ENCODE results near the gene KCTD16.
A peak's percentile ranks its signal among the peaks of the same experiment; 100 is the strongest.

KCTD16 gene

GRCh38 chr5:144167998-144168397 is 2.7 kb upstream of the KCTD16 start:
- no peak for DNase-seq

- no peak for DNase-seq
These were observed 783 bp upstream of the KCTD16 start for GRCh38 chr5:144169904-144170275.

DNA sequence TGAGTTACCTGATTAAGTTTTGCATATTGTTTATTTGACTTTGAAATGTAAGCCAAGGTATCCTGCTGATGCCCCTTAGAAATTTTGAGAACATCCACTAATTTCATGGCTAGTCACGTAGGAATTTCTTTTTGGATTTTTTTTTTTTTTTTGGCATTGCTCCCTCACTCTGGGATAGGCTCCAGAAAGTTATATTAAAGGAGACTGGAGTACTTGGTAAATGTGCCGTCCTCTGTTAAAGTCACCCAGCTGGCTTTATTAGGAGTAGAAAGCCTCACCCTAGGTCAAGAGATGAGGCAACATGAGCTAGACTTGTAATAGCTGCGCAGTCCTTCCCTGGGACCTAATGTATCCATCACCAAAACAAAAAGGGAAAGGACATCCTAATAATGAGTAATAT is 3.1 kb downstream of the KCTD16 start:
- DNase-seq = no peak

DNA sequence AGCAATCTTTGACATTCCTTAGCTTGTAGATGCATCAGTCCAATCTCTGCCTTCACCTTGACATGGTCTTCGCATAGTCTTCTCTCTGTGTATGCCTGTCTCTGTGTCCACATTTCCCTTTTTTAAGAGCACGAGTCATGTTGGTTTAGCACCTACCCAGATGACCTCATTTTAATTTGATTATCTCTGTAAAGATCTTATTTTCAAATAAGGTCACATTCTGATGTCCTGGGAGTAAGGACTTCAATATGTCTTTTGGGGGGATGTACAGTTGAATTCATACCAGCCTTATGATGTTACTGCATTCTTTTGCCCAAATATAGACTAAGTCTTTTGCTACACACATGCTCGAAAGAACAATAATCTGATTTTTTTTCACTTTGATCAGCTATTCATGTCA is 6.9 kb downstream of the KCTD16 start:
- DNase-seq = no peak

GRCh38 chr5:144179226-144179625 is 8.6 kb downstream of the KCTD16 start:
- DNase-seq = no peak

- peak; percentile 39 for DNase-seq
These were observed 12.7 kb downstream of the KCTD16 start for GRCh38 chr5:144183254-144183889.

DNA sequence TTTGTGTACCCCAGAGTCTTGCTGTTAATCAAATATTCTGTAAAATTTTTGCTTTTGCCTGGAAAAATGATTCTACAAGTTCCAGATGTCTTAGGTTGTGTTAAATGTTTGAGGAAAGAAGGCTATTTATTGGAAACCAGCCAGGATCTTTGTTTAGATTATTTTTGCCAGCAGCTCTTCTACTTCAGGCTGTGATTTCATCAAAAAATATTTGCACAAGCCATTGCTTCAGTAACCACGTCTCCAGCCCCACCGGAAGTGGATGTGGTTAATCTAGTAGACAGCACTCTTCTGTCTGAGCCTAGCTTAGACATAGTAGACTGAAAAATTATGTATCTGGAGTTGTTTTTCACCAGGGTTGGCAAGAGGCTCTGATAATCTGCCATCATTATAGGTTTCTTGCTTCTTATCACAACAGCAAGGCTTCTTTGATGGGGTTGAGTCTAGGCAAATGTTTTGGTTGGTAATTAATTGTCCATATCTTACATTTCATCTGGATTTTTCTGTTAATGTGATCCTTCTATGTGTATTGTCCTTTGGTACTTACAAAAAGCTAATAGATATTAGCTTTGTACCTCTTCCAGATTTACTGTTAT is 17.1 kb downstream of the KCTD16 start:
- peak; percentile 82 for DNase-seq

GRCh38 chr5:144189800-144190429 is 19.2 kb downstream of the KCTD16 start:
- no peak for DNase-seq

DNA sequence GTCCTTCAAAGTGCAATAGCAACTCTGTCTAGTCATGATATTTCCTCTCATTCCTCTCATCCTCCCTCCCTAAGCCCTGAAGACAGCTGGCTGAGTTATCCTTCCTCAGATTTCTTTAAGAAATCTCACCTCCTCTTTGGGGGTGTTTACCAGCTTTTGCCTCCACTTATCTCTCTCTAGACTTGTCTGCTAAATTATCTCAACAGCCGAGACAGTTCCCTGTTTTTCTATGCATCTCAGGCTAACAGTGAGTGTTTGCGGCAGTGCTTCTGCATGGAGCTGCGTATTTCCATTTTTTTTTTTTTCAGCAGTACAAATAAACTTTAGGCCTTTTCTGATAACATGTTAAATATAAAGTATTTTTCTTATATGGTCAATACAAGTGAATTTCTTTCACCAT is 20.9 kb downstream of the KCTD16 start:
- DNase-seq = no peak

- peak; percentile 75 for DNase-seq
These were observed 21.3 kb downstream of the KCTD16 start for GRCh38 chr5:144191998-144192397.

GRCh38 chr5:144192661-144193060 is 22.0 kb downstream of the KCTD16 start:
- no peak for DNase-seq

- DNase-seq = no peak
These were observed 23.5 kb downstream of the KCTD16 start for GRCh38 chr5:144194144-144194543.

GRCh38 chr5:144195448-144195847 is 24.8 kb downstream of the KCTD16 start:
- DNase-seq = no peak

GRCh38 chr5:144196612-144197011 is 25.9 kb downstream of the KCTD16 start:
- no peak for DNase-seq

DNA sequence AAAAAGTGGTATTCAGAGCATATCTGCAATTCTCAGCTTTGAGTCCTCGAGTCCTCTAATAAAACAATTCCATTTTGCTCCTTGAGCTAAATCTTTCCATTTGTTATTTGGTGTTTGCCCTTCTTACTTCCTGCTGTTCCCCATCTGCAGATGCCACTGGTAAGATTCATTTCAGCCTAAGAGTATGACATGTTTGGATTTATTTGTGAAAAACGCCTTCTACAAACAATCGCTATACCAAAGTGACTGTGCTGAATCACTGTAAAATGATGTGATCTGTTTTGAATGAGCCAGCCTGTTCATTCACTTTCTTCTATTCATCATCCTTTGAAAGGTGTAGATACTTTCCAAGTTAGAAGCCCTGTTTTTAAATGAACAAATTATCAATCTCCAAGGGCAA is 27.7 kb downstream of the KCTD16 start:
- DNase-seq = no peak

DNA sequence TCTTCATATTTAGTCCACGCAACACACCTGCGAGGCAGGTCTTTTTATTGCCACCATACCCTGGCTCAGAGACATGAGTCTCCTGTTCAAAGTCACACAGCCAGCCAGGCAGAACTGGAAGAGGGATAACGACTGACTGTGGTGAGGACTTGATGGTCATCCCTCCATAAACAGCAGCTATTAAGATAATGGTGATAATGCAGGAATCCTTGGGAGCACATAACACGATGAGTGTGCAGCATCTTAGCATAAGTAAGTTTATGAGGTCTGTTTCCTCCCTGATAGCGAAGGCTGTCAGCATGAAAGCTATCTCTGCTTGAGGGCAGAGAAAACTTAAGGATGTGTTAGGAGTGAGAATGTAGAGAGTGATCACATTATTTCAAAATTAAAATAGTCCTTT is 30.9 kb downstream of the KCTD16 start:
- no peak for DNase-seq

DNA sequence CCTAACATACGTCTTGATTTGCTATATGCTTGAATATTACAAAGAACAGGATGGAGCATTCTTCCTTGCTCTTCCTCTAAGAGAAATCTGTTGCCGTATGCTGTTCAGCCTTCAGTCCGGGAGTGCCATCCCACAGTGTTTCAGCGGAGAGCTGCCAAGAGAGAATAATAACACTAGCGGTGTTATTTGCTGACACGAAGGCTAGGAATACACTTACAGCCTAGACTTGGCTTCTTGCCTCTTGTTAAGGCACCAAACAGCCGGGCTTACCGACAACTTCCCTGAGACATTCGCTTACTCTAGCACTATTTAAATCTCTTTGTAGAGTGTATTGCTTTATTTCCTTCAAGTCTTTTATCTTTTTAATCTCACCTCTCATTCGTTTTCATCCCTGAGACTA is 31.4 kb downstream of the KCTD16 start:
- DNase-seq = peak; percentile 60

DNA sequence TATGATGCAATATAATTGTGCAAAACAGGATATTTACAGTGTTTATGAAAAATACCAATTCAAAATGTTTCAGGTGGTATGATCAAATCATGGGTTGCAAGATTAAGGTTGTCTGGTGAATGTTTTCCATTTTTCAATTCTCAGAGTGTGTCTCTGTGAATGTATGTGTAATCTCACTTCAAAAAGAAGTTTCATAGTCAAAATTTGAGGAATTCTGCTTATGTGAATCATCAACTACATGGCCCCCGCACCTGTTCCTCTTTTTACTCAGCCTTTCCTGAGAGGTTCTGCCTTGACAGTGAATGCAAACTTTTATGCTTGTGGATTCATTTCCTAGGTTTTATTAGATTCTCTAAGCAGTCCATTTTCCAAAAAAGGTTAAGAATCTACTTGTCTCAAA is 32.1 kb downstream of the KCTD16 start:
- DNase-seq = no peak

DNA sequence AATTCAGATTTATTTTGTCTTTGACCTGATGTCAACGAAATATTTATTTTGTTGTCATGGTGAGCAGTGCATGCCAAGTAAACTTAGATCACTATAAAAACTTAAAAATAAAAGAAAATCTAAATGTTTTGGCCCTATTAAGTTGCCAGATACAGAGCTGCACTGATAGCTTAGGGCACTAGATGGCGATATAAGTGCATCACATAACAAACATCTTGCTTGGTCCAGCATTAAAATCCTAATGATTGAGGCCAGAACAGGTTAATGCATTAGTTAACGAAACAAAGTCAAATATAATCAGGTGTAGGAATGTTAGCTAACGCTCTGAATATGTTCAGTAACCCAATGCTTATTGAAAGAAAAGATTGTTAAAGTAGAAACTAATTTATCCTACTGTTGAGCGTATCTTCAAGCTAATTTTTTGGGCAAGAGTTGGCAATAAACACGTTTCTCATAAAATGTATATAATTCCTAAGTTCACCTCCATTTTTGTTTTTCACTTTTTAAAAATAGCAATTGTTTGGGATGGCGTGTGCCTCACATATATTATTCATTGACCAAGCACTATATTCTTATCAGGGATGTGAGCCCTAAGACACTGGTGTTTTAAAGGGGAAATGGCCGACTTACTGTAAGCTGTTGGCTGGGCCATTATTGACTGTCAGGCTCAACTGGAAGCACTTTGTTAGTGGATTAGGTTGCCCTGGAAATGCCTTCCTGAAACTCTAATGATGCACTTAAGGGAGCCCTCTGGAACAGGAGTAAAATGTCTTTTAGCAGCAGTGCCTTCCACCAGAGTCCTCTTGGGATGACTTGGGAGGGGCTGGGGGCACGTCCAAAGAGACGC is 33.3 kb downstream of the KCTD16 start:
- peak; percentile 62 for DNase-seq

- no peak for DNase-seq
These were observed 34.5 kb downstream of the KCTD16 start for GRCh38 chr5:144205141-144205551.

GRCh38 chr5:144206141-144206540 is 35.5 kb downstream of the KCTD16 start:
- DNase-seq = no peak

- no peak for DNase-seq
These were observed 37.3 kb downstream of the KCTD16 start for GRCh38 chr5:144207875-144208444.

- DNase-seq = no peak
These were observed 38.7 kb downstream of the KCTD16 start for GRCh38 chr5:144209361-144209760.

Measured in RPMI8226 (cell line).